ENCODE data around the gene GABARAPL1. TPM values are rescaled to one million over a fixed set of nuclear protein-coding genes. Genes with fewer than 3 reads are reported as not detected.
"Not testable (repeated sequence)": the region's sequence is repeated elsewhere in the genome, so short reads cannot be mapped to it uniquely, and the experiment has no call there.

The GABARAPL1 gene
- total and polyA plus RNA-seq, 9 donors: 53.1 to 186 (median 96.1) TPM

GRCh38 chr12:10221846-10222245 lies 9.2 kb downstream of the GABARAPL1 start:
- intact Hi-C loops (cut with DNase I): no loop called here
- TF ChIP-seq EP300 (IDR thresholded peaks at IDR 0.05) (no peak), CTCF (IDR thresholded peaks at IDR 0.05) (no peak), POLR2A (IDR thresholded peaks at IDR 0.05) (no peak)
- 85 to 97% (median 90%) methylated on average over 5 of the region's 5 CpGs for WGBS, 3 donors
- Histone ChIP-seq H3K4me1 (ENCODE audit: insufficient read depth) (no peaks in the 10 kb centered on the region), H3K36me3 (no peaks in the 10 kb centered on the region), H3K9me3 (no peaks in the 10 kb centered on the region), H3K27ac (no peak overlapping the region), H3K27me3 (no peaks in the 10 kb centered on the region), H3K4me3 (no peak overlapping the region)
- no peak for DNase-seq

GRCh38 chr12:10223208-10223607 lies 10.5 kb downstream of the GABARAPL1 start:
- TF ChIP-seq CTCF (IDR thresholded peaks at IDR 0.05): no peak
- TF ChIP-seq EP300 (IDR thresholded peaks at IDR 0.05): no peak
- no peak for TF ChIP-seq POLR2A (IDR thresholded peaks at IDR 0.05)
- WGBS, 3 donors: 81 to 87% (median 84%) methylated on average over 5 of the region's 5 CpGs
- H3K27me3 ChIP-seq: no peaks in the 10 kb centered on the region
- H3K36me3 ChIP-seq: no peaks in the 10 kb centered on the region
- H3K4me3 ChIP-seq: no peak overlapping the region
- no peaks in the 10 kb centered on the region for H3K4me1 ChIP-seq (ENCODE audit: insufficient read depth)
- intact Hi-C loops (cut with DNase I): no loop called here
- H3K27ac ChIP-seq: no peak overlapping the region
- DNase-seq: no peak
- no peaks in the 10 kb centered on the region for H3K9me3 ChIP-seq

GRCh38 chr12:10225426-10225825 lies 12.7 kb downstream of the GABARAPL1 start:
- H3K27ac ChIP-seq; H3K4me1 ChIP-seq (ENCODE audit: insufficient read depth); intact Hi-C loops (cut with DNase I); H3K27me3 ChIP-seq; DNase-seq; H3K9me3 ChIP-seq; H3K36me3 ChIP-seq; H3K4me3 ChIP-seq: not testable (repeated sequence)
- WGBS, 3 donors: 91 to 95% (median 95%) methylated on average over 21 to 26 of the region's 26 CpGs

- no peak overlapping the region for H3K4me3 ChIP-seq
- H3K36me3 ChIP-seq: no peaks in the 10 kb centered on the region
- DNase-seq: no peak
- no peak overlapping the region for H3K27ac ChIP-seq
- WGBS, 3 donors: 93 to 98% (median 97%) methylated on average over 6 of the region's 6 CpGs
- H3K27me3 ChIP-seq: no peaks in the 10 kb centered on the region
- H3K9me3 ChIP-seq: no peaks in the 10 kb centered on the region
- TF ChIP-seq EP300 (IDR thresholded peaks at IDR 0.05): no peak
- no peak for TF ChIP-seq POLR2A (IDR thresholded peaks at IDR 0.05)
- no peak for TF ChIP-seq CTCF (IDR thresholded peaks at IDR 0.05)
- intact Hi-C loops (cut with DNase I): no loop called here
- H3K4me1 ChIP-seq (ENCODE audit: insufficient read depth): no peaks in the 10 kb centered on the region
Observed at GRCh38 chr12:10226086-10226485, 13.4 kb downstream of the GABARAPL1 start.

GRCh38 chr12:10226731-10227130 lies 14.1 kb downstream of the GABARAPL1 start:
- TF ChIP-seq POLR2A (IDR thresholded peaks at IDR 0.05) (no peak), CTCF (IDR thresholded peaks at IDR 0.05) (no peak), EP300 (IDR thresholded peaks at IDR 0.05) (no peak)
- no peak for DNase-seq
- Histone ChIP-seq H3K27ac (no peak overlapping the region), H3K4me3 (no peak overlapping the region), H3K36me3 (no peaks in the 10 kb centered on the region), H3K27me3 (no peaks in the 10 kb centered on the region), H3K4me1 (ENCODE audit: insufficient read depth) (no peaks in the 10 kb centered on the region), H3K9me3 (no peaks in the 10 kb centered on the region)
- intact Hi-C loops (cut with DNase I): no loop called here
- 63 to 93% (median 79%) methylated on average over 1 of the region's 1 CpG for WGBS, 3 donors
